ENCODE data around the gene ANXA11.

- TF ChIP-seq CTCF (conservative IDR thresholded peaks at IDR 0.05 in 1 of 2, IDR thresholded peaks at IDR 0.05 in 1 of 2; ENCODE audit: extremely low read depth in 1 of 2, insufficient read depth in 1 of 2, low read depth in 1 of 2, low read length in 2 of 2) (no peak), EZH2 (IDR thresholded peaks at IDR 0.05; ENCODE audit: borderline replicate concordance, low read length) (no peak)
Measured at GRCh38 chr10:80110986-80111385, 94.4 kb downstream of the ANXA11 start.

All from mammary epithelial cell (primary cell).